Keratinocyte (primary cell): ENCODE measurements around the gene CNOT3. TPM values are rescaled to one million over a fixed set of nuclear protein-coding genes. Genes with fewer than 3 reads are reported as not detected.

Source experiments
- DNase-seq: peaks from one replicate; pipeline ENCODE4 v3.0.0-alpha.2; 2011; ENCODE audit warnings: low read depth, missing footprints, low spot score
- FAIRE-seq: peaks from 2 replicates; lab custom pipeline; 2011; peaks lifted over from hg19 to GRCh38; lab: Jason Lieb, UNC
- H2AFZ ChIP-seq: 2 replicates; pipeline ENCODE4 v1.6.0; 2012; ENCODE audit warnings: low read length, control low read depth, inconsistent platforms; ENCODE audit not compliant: control insufficient read depth
- H3K27ac ChIP-seq: 2 replicates; pipeline ENCODE4 v1.5.1; 2011; ENCODE audit warnings: low read length; ENCODE audit not compliant: control insufficient read depth, insufficient read depth
- H3K27me3 ChIP-seq: 3 replicates; pipeline ENCODE4 v1.6.0; 2011; ENCODE audit warnings: low read length; ENCODE audit not compliant: control insufficient read depth, insufficient read depth; ENCODE audit errors: extremely low read depth
- H3K36me3 ChIP-seq, 2 experiments: 2 replicates in 1 of 2; 3 replicates in 1 of 2; pipeline ENCODE4 v1.5.1; 2011; ENCODE audit warnings: low read length in 2 of 2, mild to moderate bottlenecking in 1 of 2; ENCODE audit not compliant: control insufficient read depth in 2 of 2, insufficient read depth in 2 of 2; ENCODE audit errors: extremely low read depth in 1 of 2
- H3K4me1 ChIP-seq: 3 replicates; pipeline ENCODE4 v1.5.1; 2011; ENCODE audit warnings: low read length; ENCODE audit not compliant: control insufficient read depth, insufficient read depth; ENCODE audit errors: extremely low read depth
- H3K4me2 ChIP-seq: 3 replicates; pipeline ENCODE4 v1.6.0; 2011; ENCODE audit warnings: low read depth, low read length; ENCODE audit not compliant: control insufficient read depth, insufficient read depth; ENCODE audit errors: extremely low read depth
- H3K4me3 ChIP-seq, 3 experiments: fragments of 200-600 bp in 1 of 3; sonication (generic) in 1 of 3; 2 replicates in 2 of 3; 3 replicates in 1 of 3; pipeline ENCODE4 v1.5.1; 2011 to 2016; ENCODE audit warnings: low read length in 3 of 3, mild to moderate bottlenecking in 3 of 3, control low read depth in 2 of 3, inconsistent platforms in 1 of 3, low read depth in 1 of 3, mixed read lengths in 1 of 3, mixed run types in 1 of 3, moderate library complexity in 1 of 3; ENCODE audit not compliant: control insufficient read depth in 2 of 3, insufficient read depth in 2 of 3; ENCODE audit errors: extremely low read depth in 1 of 3
- H3K79me2 ChIP-seq: 2 replicates; pipeline ENCODE4 v1.6.0; 2012; ENCODE audit warnings: low read length; ENCODE audit not compliant: control insufficient read depth, insufficient read depth
- H3K9ac ChIP-seq: 3 replicates; pipeline ENCODE4 v1.6.0; 2011; ENCODE audit warnings: low read length; ENCODE audit not compliant: control insufficient read depth, insufficient read depth; ENCODE audit errors: extremely low read depth
- H3K9me1 ChIP-seq: 3 replicates; pipeline ENCODE4 v1.6.0; 2011; ENCODE audit warnings: low read length; ENCODE audit not compliant: control insufficient read depth, insufficient read depth; ENCODE audit errors: extremely low read depth
- H3K9me3 ChIP-seq: 2 replicates; pipeline ENCODE4 v1.5.1; 2012; ENCODE audit warnings: low read depth, low read length; ENCODE audit not compliant: control insufficient read depth
- H4K20me1 ChIP-seq: 3 replicates; pipeline ENCODE4 v1.6.0; 2011; ENCODE audit warnings: low read length; ENCODE audit not compliant: control insufficient read depth, insufficient read depth; ENCODE audit errors: extremely low read depth
- EZH2 ChIP-seq: IDR thresholded peaks from one replicate; pipeline ENCODE4 v1.6.1; 2012; ENCODE audit warnings: inconsistent platforms, mild to moderate bottlenecking, low read length, moderate library complexity
- dilution Hi-C: fragments of 300-500 bp; cut with MboI; formaldehyde crosslinking; loops from one replicate; pipeline ENCODE4 v1.7.0; 2020; ENCODE audit warnings: low sequenced_read_pairs; ENCODE audit not compliant: extremely low pct_ligation_motif_present
- polyA minus RNA-seq, 3 experiments: library from RNA; depleted of rRNA, polyadenylated mRNA; stranded (reverse); fragments of >200 nt; gene quantifications; 1 replicate in 1 of 3; 2 replicates in 1 of 3; 3 replicates in 1 of 3; pipeline ENCODE4 v1.2.3, GENCODE V29; 2011
- polyA plus RNA-seq, 5 experiments: library from polyadenylated mRNA; depleted of rRNA in 3 of 5; stranded (reverse) in 3 of 5; stranded (forward) in 1 of 5; unstranded in 1 of 5; fragments of >200 nt; gene quantifications; 1 replicate in 1 of 5; 2 replicates in 3 of 5; 3 replicates in 1 of 5; pipeline versions ENCODE4 v1.2.1 to v1.2.3, GENCODE V29; 2011 to 2012; ENCODE audit warnings: missing spikeins in 2 of 5, low read depth in 1 of 5, low replicate concordance in 1 of 5
- TF ChIP-seq, protein P1 (sequence below), 3 experiments: IDR thresholded peaks in 1 of 3; conservative IDR thresholded peaks in 1 of 3; optimal IDR thresholded peaks in 1 of 3; 2 replicates in 2 of 3; 3 replicates in 1 of 3; pipeline versions ENCODE3 to v1.5.1; 2011; ENCODE audit warnings: low read length in 3 of 3, mild to moderate bottlenecking in 3 of 3, moderate library complexity in 2 of 3, control low read depth in 1 of 3, inconsistent platforms in 1 of 3; ENCODE audit not compliant: insufficient read depth in 2 of 3; ENCODE audit errors: extremely low read depth in 1 of 3

The CNOT3 gene
- polyA plus RNA-seq (4.1 to 15.0 TPM (median 8.6 TPM) in 3 replicates), polyA minus RNA-seq (5.5 to 53.4 TPM (median 19.0 TPM) in 3 replicates)
- 84.3 TPM for polyA plus RNA-seq (2011; ENCODE audit: low read depth)
- 12.8 and 19.4 TPM in 2 replicates for polyA plus RNA-seq (2011; cell fraction: cytosol; rRNA removed)
- polyA plus RNA-seq (2011; cell fraction: nucleus; rRNA removed): 27.2 and 33.7 TPM in 2 replicates
- polyA plus RNA-seq (2012; ENCODE audit: low replicate concordance): 23.1 and 33.5 TPM in 2 replicates
- polyA minus RNA-seq (2011; cell fraction: cytosol; rRNA and poly(A)+ RNA removed): 13.8 TPM
- polyA minus RNA-seq (2011; cell fraction: nucleus; rRNA and poly(A)+ RNA removed): 7.7 and 12.1 TPM in 2 replicates

DNA sequence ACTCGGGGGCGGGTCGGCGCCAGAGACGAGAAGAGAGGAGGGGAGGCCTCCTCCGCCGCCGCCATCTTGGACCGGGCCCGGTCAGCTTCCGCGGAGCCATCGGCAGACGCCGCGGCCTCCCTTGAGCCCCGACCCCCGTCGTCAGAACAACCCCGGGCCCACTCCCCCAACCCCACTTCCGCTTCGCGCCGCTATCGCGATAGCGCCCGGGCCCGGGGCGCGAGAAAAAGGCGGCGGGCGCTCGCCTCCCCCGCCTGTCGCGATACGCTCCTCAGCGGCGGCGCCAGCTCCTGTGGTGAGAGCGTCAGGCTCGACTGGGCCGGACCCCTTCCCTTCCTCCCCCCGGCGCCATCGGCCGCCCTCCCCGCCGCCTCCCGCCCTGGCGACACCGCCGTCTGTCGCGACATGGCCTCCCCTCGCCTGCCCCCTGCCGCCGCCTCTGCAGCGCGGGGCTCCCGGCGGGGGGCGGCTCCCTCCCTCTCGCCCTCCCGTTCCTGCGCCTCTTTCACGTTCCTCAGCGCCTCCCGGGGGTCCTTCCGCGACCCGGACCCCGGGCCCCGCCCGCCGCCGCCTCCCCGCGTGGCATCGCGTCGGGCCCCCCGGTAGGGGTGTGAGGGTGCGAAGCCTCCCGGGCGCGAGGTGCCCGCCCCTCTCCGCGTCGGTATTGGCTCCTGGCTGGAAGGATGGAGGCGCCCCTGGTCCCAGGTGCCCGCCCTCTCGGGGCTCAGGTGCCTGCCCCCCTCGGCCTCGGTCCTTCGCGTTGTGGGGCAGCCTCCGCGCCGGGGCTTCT lies at the start of gene CNOT3:
CNOT3 (plus strand) TSS at position 64 of the 790 bp plus-strand sequence. CDS start 5,217 bp downstream, outside the sequence.
- DNase-seq: no peak
- peak within 1 kb of the TSS; percentile 98 for H3K4me2 ChIP-seq
- peaks cover 50% of the 10 kb centered on the region for H3K79me2 ChIP-seq
- no peaks in the 10 kb centered on the region for H3K27me3 ChIP-seq
- H2AFZ ChIP-seq: peak within 1 kb of the TSS; percentile 89
- peak within 1 kb of the TSS; percentile 86 for H3K9ac ChIP-seq
- H3K36me3 ChIP-seq: peaks cover 10 to 20% of the 10 kb centered on the region in 2 experiments
- H4K20me1 ChIP-seq: peaks cover 12% of the 10 kb centered on the region
- no peaks in the 10 kb centered on the region for H3K9me1 ChIP-seq
- H3K4me1 ChIP-seq: peaks cover 21% of the 10 kb centered on the region
- no peak for FAIRE-seq
- dilution Hi-C loops: no loop called here
- TF ChIP-seq EZH2: no peak
- TF ChIP-seq, protein P1, sequence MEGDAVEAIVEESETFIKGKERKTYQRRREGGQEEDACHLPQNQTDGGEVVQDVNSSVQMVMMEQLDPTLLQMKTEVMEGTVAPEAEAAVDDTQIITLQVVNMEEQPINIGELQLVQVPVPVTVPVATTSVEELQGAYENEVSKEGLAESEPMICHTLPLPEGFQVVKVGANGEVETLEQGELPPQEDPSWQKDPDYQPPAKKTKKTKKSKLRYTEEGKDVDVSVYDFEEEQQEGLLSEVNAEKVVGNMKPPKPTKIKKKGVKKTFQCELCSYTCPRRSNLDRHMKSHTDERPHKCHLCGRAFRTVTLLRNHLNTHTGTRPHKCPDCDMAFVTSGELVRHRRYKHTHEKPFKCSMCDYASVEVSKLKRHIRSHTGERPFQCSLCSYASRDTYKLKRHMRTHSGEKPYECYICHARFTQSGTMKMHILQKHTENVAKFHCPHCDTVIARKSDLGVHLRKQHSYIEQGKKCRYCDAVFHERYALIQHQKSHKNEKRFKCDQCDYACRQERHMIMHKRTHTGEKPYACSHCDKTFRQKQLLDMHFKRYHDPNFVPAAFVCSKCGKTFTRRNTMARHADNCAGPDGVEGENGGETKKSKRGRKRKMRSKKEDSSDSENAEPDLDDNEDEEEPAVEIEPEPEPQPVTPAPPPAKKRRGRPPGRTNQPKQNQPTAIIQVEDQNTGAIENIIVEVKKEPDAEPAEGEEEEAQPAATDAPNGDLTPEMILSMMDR (optimal IDR thresholded peaks at IDR 0.05 in 1 of 3, IDR thresholded peaks at IDR 0.05 in 1 of 3, conservative IDR thresholded peaks at IDR 0.05 in 1 of 3; ENCODE audit: extremely low read depth in 1 of 3, insufficient read depth in 2 of 3, low read length in 3 of 3): peak in 1 of 3 experiments; percentile 25
- H3K9me3 ChIP-seq: no peaks in the 10 kb centered on the region
- peak within 1 kb of the TSS; percentile 81 for H3K27ac ChIP-seq
- peak within 1 kb of the TSS; percentile 83 to 91 (median 86) for H3K4me3 ChIP-seq

DNA sequence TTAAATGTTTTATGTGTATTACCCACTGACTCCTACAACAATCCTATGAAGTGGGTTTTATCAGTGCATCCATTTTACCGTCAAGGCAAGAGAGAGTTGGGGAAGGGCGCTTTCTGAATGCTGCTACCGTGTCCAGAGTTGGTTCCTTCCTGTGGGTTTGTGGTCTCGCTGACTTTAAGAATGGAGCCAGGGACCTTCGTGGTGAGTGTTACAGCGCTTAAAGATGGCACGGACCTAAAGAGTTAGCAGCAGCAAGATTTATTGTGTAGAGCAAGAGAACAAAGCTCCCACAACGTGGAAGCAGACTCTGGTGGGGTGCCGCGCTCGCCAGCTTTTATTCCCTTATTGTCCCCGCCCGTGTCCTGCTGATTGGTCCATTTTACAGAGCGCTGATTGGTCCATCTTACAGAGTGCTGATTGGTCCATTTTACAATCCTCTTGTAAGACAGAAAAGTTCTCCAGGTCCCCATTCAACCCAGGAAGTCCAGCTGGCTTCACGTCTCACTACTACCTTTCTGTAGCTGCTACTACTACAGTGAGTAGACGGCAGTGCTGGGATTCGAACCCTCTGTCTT lies 43.0 kb upstream of the CNOT3 start:
- H3K9me3 ChIP-seq: no peaks in the 10 kb centered on the region
- no peak overlapping the region for H3K27ac ChIP-seq
- no peak overlapping the region for H3K4me3 ChIP-seq
- no peak for DNase-seq
- H3K9ac ChIP-seq: no peak overlapping the region
- dilution Hi-C loops: no loop called here
- peaks cover 7% of the 10 kb centered on the region for H3K4me1 ChIP-seq
- no peaks in the 10 kb centered on the region for H3K36me3 ChIP-seq
- FAIRE-seq: no peak
- no peak overlapping the region for H3K4me2 ChIP-seq
- no peaks in the 10 kb centered on the region for H3K27me3 ChIP-seq
- TF ChIP-seq, protein P1 (optimal IDR thresholded peaks at IDR 0.05 in 1 of 3, IDR thresholded peaks at IDR 0.05 in 1 of 3, conservative IDR thresholded peaks at IDR 0.05 in 1 of 3; ENCODE audit: extremely low read depth in 1 of 3, insufficient read depth in 2 of 3, low read length in 3 of 3): no peak
- TF ChIP-seq EZH2: no peak
- H2AFZ ChIP-seq: no peak overlapping the region
- no peaks in the 10 kb centered on the region for H4K20me1 ChIP-seq
- H3K79me2 ChIP-seq: no peaks in the 10 kb centered on the region
- H3K9me1 ChIP-seq: no peaks in the 10 kb centered on the region
